K562 (cell line): Measurements from ENCODE around the gene POLR3E. TPM values are rescaled to one million over a fixed set of nuclear protein-coding genes. Genes with fewer than 3 reads are reported as not detected.

ENCODE experiments used
- ATAC-seq: fragments of 200-7000 bp; cut with Tn5 transposase; 3 replicates; pipeline ENCODE4 v1.9.1; 2020; ENCODE audit warnings: moderate library complexity
- BruUV-seq: library from RNA; stranded (reverse); fragments of 400-500 nt; replicated peaks from 2 replicates; lab custom pipeline; 2021; lab: Mats Ljungman, UMichigan
- CTCF ChIA-PET: fragments of 300-600 bp; formaldehyde crosslinking; extraction: SDS; loops from one replicate; lab custom pipeline; 2021; ENCODE audit warnings: low intra/inter-chr PET ratio; lab: Yijun Ruan, JAX
- POLR2A ChIA-PET: fragments of 300-600, 350-650 bp; sonication (Branson Sonifier 250); formaldehyde crosslinking; extraction: SDS; loops from one replicate; lab custom pipeline; 2021; ENCODE audit warnings: antibody characterized with exemption, inconsistent platforms; lab: Yijun Ruan, JAX
- DNase-seq, 4 experiments: peaks; one replicate each; pipeline versions ENCODE4 v3.0.0 to v3.0.0-alpha.2; 2011 to 2018; ENCODE audit warnings: low spot score in 3 of 4, mixed read lengths in 3 of 4; ENCODE audit errors: extremely low read depth in 1 of 4
- FAIRE-seq: peaks from 2 replicates; lab custom pipeline; 2011; peaks lifted over from hg19 to GRCh38; lab: Jason Lieb, UNC
- H2AFZ ChIP-seq: 2 replicates; pipeline ENCODE4 v1.6.0; 2011; ENCODE audit warnings: low read depth, low read length, control low read depth, inconsistent platforms
- H3K27ac ChIP-seq: fragments of 200-600 bp; 3 replicates; pipeline ENCODE4 v1.8.0; 2011; ENCODE audit warnings: low read depth, mild to moderate bottlenecking, control low read depth, inconsistent platforms, low read length, moderate library complexity, mixed read lengths; ENCODE audit errors: extremely low read depth
- H3K27me3 ChIP-seq, 2 experiments: fragments of 300-600 bp in 1 of 2; 2 replicates in 1 of 2; 3 replicates in 1 of 2; pipeline versions ENCODE4 v1.6.0 to v1.8.0; 2011; ENCODE audit warnings: inconsistent platforms in 2 of 2, low read length in 2 of 2, mild to moderate bottlenecking in 1 of 2, mixed read lengths in 1 of 2, moderate library complexity in 1 of 2; ENCODE audit not compliant: control insufficient read depth in 2 of 2, insufficient read depth in 2 of 2
- H3K36me3 ChIP-seq: fragments of 300-600 bp; 3 replicates; pipeline ENCODE4 v1.8.0; 2011; ENCODE audit warnings: mild to moderate bottlenecking, low read length, inconsistent platforms; ENCODE audit not compliant: control insufficient read depth, insufficient read depth
- H3K4me1 ChIP-seq, 2 experiments: fragments of 200-600 bp in 1 of 2; replicated peaks in 1 of 2; 2 replicates in 1 of 2; 3 replicates in 1 of 2; pipeline versions ENCODE4 v1.5.1 to v1.8.0; 2011; ENCODE audit warnings: inconsistent platforms in 2 of 2, low read length in 2 of 2, mild to moderate bottlenecking in 1 of 2, mixed read lengths in 1 of 2, moderate library complexity in 1 of 2; ENCODE audit not compliant: control insufficient read depth in 2 of 2, insufficient read depth in 2 of 2
- H3K4me2 ChIP-seq: 2 replicates; pipeline ENCODE4 v1.6.1; 2011; ENCODE audit warnings: low read length, control low read depth, inconsistent platforms, mixed read lengths; ENCODE audit not compliant: insufficient read depth
- H3K4me3 ChIP-seq: fragments of 200-600 bp; sonication (generic), shearing (Covaris generic); 2 replicates; pipeline ENCODE4 v1.5.1; 2016; ENCODE audit warnings: control low read depth, inconsistent platforms
- H3K79me2 ChIP-seq: fragments of 200-600 bp; 3 replicates; pipeline ENCODE4 v1.8.0; 2011; ENCODE audit warnings: low read length, inconsistent platforms; ENCODE audit not compliant: control insufficient read depth, insufficient read depth
- H3K9ac ChIP-seq, 2 experiments: 2 replicates each; pipeline versions ENCODE4 v1.6.0 to v1.6.1; 2011; ENCODE audit warnings: low read depth in 2 of 2, low read length in 2 of 2, control low read depth in 1 of 2, inconsistent platforms in 1 of 2, mild to moderate bottlenecking in 1 of 2, mixed read lengths in 1 of 2; ENCODE audit not compliant: insufficient read depth in 1 of 2
- H3K9me1 ChIP-seq: one replicate; pipeline ENCODE4 v1.6.0; 2011; ENCODE audit warnings: inconsistent platforms, mild to moderate bottlenecking, low read length, moderate library complexity; ENCODE audit not compliant: control insufficient read depth, insufficient read depth
- H3K9me3 ChIP-seq: replicated peaks from 2 replicates; pipeline ENCODE4 v1.5.1; 2011; ENCODE audit warnings: low read depth, low read length, inconsistent platforms; ENCODE audit not compliant: control insufficient read depth, insufficient read depth
- H4K20me1 ChIP-seq: replicated peaks from 2 replicates; pipeline ENCODE4 v1.6.1; 2011; ENCODE audit warnings: low read length, inconsistent platforms, mixed read lengths; ENCODE audit not compliant: control insufficient read depth, insufficient read depth
- CBX5 ChIP-seq: IDR thresholded peaks from 2 replicates; pipeline ENCODE4 v1.6.1; 2014; ENCODE audit warnings: low read depth, borderline replicate concordance
- KDM4B ChIP-seq, 2 experiments: fragments of 450-650 bp in 1 of 2; sonication (generic) in 1 of 2; IDR thresholded peaks; 2 replicates each; pipeline ENCODE4 v1.6.1; 2016 to 2017; ENCODE audit warnings: borderline replicate concordance in 2 of 2, antibody characterized with exemption in 1 of 2, low read depth in 1 of 2, mild to moderate bottlenecking in 1 of 2
- MCM7 ChIP-seq, 2 experiments: fragments of 450-650 bp; IDR thresholded peaks; 2 replicates each; pipeline ENCODE4 v1.6.1; 2016 to 2018
- USF1 ChIP-seq: sonication (generic); formaldehyde crosslinking; IDR thresholded peaks from 2 replicates; pipeline ENCODE4 v1.9.0; 2022; ENCODE audit warnings: mild to moderate bottlenecking, missing genetic modification reagents
- ZNF146 ChIP-seq: IDR thresholded peaks from one replicate; pipeline ENCODE4 v1.6.1; 2018; ENCODE audit warnings: missing compliant biosample characterization; ENCODE audit not compliant: unreplicated experiment
- ZNF696 ChIP-seq: fragments of 250-450 bp; sonication (Bioruptor Pico); conservative IDR thresholded peaks from 2 replicates; pipeline ENCODE4 v1.4.0; 2020; ENCODE audit warnings: mild to moderate bottlenecking, moderate library complexity
- WGBS: fragments of 100-300 bp; shearing (Covaris generic); methylation state at CpG from one replicate; pipeline ENCODE4 v1.1.6; 2016; ENCODE audit warnings: low coverage, mixed read lengths; ENCODE audit not compliant: insufficient coverage; ENCODE audit errors: missing lambda C conversion rate; 5-methylcytosine and 5-hydroxymethylcytosine counted together
- in situ Hi-C: fragments of 300-500 bp; cut with MboI; formaldehyde crosslinking; loops from 4 replicates; pipeline ENCODE4 v1.15.0; 2018; ENCODE audit warnings: inconsistent platforms, mixed read lengths
- intact Hi-C: fragments of 100-400 bp; cut with micrococcal nuclease; formaldehyde crosslinking; loops from 2 replicates; pipeline ENCODE4 v1.14.2; 2022
- polyA plus RNA-seq, 8 experiments: library from polyadenylated mRNA; depleted of rRNA in 4 of 8; stranded (reverse) in 5 of 8; unstranded in 3 of 8; fragments of >200 nt; fragmentation: Nextera tagmentation in 2 of 8; fragmentation: Illumina TruSeq in 1 of 8; extraction: Ambion mirVana in 2 of 8; extraction: Trizol in 1 of 8; gene quantifications; 2 replicates each; pipeline versions ENCODE4 v1.2.1 to v1.2.3, GENCODE V29; 2011 to 2014; ENCODE audit warnings: inconsistent platforms in 1 of 8, missing spikeins in 1 of 8
- total RNA-seq, 7 experiments: library from RNA; depleted of rRNA in 6 of 7; stranded (reverse); fragments of >200 nt in 6 of 7; fragmentation: Illumina TruSeq in 2 of 7; extraction: Trizol in 2 of 7; gene quantifications; 2 replicates each; pipeline versions ENCODE4 v1.2.1 to v1.2.3, GENCODE V29; 2011 to 2021; ENCODE audit warnings: low replicate concordance in 1 of 7
- TF ChIP-seq, protein P1 (sequence below): fragments of 450-650 bp; formaldehyde crosslinking; IDR thresholded peaks from 2 replicates; pipeline ENCODE4 v1.4.0; 2022; ENCODE audit warnings: mild to moderate bottlenecking, moderate library complexity
- TF ChIP-seq, protein P2 (sequence below): fragments of 450-650 bp; IDR thresholded peaks from 2 replicates; pipeline ENCODE4 v1.6.1; 2017; ENCODE audit warnings: antibody characterized with exemption, mild to moderate bottlenecking
- TF ChIP-seq, protein P3 (sequence below), 2 experiments: fragments of 450-650 bp in 1 of 2; IDR thresholded peaks; 2 replicates each; pipeline ENCODE4 v1.6.1; 2011 to 2017; ENCODE audit warnings: low read depth in 2 of 2, antibody characterized with exemption in 1 of 2, borderline replicate concordance in 1 of 2, low read length in 1 of 2, mild to moderate bottlenecking in 1 of 2, mixed read lengths in 1 of 2; ENCODE audit not compliant: control insufficient read depth in 1 of 2

Gene POLR3E
- total and polyA plus RNA-seq, 9 of the 15 experiments (the other 6 are each of a cell fraction or from before 2014, with no cell fraction given): 17.7 to 151 (median 82.6) TPM

- Histone ChIP-seq H2AFZ (no peak overlapping the region), H3K4me1 (no peaks in the 10 kb centered on the region), H4K20me1 (no peaks in the 10 kb centered on the region), H3K9me3 (peaks cover 7% of the 10 kb centered on the region), H3K27ac (no peak overlapping the region), H3K27me3 (no peaks in the 10 kb centered on the region), H3K4me3 (no peak overlapping the region), H3K36me3 (peaks cover 76% of the 10 kb centered on the region), H3K79me2 (no peaks in the 10 kb centered on the region), H3K9ac (no peak overlapping the region), H3K9me1 (no peaks in the 10 kb centered on the region), H3K4me2 (no peak overlapping the region)
- ATAC-seq (no peak), DNase-seq (no peak), FAIRE-seq (no peak)
- in situ Hi-C loops: no loop called here
- 69% methylated on average over 6 of the region's 6 CpGs for WGBS
- intact Hi-C loops: no loop called here
- POLR2A ChIA-PET: interaction anchor here (1.6 kb wide), 1 partner anchor 9 kb away, joined by 5 read pairs; no protein-coding TSS in a partner anchor
- CTCF ChIA-PET: no interaction called here
- TF ChIP-seq MCM7 (IDR thresholded peaks at IDR 0.05): no peak
- no peak for TF ChIP-seq KDM4B (IDR thresholded peaks at IDR 0.05; ENCODE audit: borderline replicate concordance in 2 of 2, low read depth in 1 of 2)
- no peak for TF ChIP-seq CBX5
- TF ChIP-seq, protein P1, sequence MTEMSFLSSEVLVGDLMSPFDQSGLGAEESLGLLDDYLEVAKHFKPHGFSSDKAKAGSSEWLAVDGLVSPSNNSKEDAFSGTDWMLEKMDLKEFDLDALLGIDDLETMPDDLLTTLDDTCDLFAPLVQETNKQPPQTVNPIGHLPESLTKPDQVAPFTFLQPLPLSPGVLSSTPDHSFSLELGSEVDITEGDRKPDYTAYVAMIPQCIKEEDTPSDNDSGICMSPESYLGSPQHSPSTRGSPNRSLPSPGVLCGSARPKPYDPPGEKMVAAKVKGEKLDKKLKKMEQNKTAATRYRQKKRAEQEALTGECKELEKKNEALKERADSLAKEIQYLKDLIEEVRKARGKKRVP: no peak
- TF ChIP-seq USF1: no peak
- TF ChIP-seq, protein P2, sequence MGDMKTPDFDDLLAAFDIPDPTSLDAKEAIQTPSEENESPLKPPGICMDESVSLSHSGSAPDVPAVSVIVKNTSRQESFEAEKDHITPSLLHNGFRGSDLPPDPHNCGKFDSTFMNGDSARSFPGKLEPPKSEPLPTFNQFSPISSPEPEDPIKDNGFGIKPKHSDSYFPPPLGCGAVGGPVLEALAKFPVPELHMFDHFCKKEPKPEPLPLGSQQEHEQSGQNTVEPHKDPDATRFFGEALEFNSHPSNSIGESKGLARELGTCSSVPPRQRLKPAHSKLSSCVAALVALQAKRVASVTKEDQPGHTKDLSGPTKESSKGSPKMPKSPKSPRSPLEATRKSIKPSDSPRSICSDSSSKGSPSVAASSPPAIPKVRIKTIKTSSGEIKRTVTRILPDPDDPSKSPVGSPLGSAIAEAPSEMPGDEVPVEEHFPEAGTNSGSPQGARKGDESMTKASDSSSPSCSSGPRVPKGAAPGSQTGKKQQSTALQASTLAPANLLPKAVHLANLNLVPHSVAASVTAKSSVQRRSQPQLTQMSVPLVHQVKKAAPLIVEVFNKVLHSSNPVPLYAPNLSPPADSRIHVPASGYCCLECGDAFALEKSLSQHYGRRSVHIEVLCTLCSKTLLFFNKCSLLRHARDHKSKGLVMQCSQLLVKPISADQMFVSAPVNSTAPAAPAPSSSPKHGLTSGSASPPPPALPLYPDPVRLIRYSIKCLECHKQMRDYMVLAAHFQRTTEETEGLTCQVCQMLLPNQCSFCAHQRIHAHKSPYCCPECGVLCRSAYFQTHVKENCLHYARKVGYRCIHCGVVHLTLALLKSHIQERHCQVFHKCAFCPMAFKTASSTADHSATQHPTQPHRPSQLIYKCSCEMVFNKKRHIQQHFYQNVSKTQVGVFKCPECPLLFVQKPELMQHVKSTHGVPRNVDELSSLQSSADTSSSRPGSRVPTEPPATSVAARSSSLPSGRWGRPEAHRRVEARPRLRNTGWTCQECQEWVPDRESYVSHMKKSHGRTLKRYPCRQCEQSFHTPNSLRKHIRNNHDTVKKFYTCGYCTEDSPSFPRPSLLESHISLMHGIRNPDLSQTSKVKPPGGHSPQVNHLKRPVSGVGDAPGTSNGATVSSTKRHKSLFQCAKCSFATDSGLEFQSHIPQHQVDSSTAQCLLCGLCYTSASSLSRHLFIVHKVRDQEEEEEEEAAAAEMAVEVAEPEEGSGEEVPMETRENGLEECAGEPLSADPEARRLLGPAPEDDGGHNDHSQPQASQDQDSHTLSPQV: no peak
- TF ChIP-seq ZNF146 (CRISPR knock-in tag): no peak
- no peak for TF ChIP-seq ZNF696
- TF ChIP-seq, protein P3, sequence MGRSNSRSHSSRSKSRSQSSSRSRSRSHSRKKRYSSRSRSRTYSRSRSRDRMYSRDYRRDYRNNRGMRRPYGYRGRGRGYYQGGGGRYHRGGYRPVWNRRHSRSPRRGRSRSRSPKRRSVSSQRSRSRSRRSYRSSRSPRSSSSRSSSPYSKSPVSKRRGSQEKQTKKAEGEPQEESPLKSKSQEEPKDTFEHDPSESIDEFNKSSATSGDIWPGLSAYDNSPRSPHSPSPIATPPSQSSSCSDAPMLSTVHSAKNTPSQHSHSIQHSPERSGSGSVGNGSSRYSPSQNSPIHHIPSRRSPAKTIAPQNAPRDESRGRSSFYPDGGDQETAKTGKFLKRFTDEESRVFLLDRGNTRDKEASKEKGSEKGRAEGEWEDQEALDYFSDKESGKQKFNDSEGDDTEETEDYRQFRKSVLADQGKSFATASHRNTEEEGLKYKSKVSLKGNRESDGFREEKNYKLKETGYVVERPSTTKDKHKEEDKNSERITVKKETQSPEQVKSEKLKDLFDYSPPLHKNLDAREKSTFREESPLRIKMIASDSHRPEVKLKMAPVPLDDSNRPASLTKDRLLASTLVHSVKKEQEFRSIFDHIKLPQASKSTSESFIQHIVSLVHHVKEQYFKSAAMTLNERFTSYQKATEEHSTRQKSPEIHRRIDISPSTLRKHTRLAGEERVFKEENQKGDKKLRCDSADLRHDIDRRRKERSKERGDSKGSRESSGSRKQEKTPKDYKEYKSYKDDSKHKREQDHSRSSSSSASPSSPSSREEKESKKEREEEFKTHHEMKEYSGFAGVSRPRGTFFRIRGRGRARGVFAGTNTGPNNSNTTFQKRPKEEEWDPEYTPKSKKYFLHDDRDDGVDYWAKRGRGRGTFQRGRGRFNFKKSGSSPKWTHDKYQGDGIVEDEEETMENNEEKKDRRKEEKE (IDR thresholded peaks at IDR 0.05; ENCODE audit: borderline replicate concordance in 1 of 2, control insufficient read depth in 1 of 2, low read depth in 2 of 2, low read length in 1 of 2): no peak
- BruUV-seq: no TSS peak
Measured at GRCh38 chr16:22333457-22333994, 36.3 kb downstream of the POLR3E start.
